ENCODE measurements around the gene SPG7.
"Not testable (repeated sequence)": the region's sequence is repeated elsewhere in the genome, so short reads cannot be mapped to it uniquely, and the experiment has no call there.

SPG7 gene

GRCh38 chr16:89565506-89566372 is 57.5 kb downstream of the SPG7 start:
- peak; percentile 90 for DNase-seq

GRCh38 chr16:89567656-89568594 is 59.7 kb downstream of the SPG7 start:
- DNase-seq: no peak

GRCh38 chr16:89569506-89570341 is 61.5 kb downstream of the SPG7 start:
- no peak for DNase-seq

- DNase-seq: no peak
These were observed 62.2 kb downstream of the SPG7 start for GRCh38 chr16:89570342-89570923.

- not testable (repeated sequence) for DNase-seq
These were observed 62.9 kb downstream of the SPG7 start for GRCh38 chr16:89570983-89571598.

GRCh38 chr16:89571636-89572035 is 63.4 kb downstream of the SPG7 start:
- DNase-seq: no peak

GRCh38 chr16:89572073-89572484 is 63.9 kb downstream of the SPG7 start:
- DNase-seq: no peak

GRCh38 chr16:89572485-89573205 is 64.4 kb downstream of the SPG7 start:
- DNase-seq: no peak

GRCh38 chr16:89573826-89574680 is 65.8 kb downstream of the SPG7 start:
- DNase-seq: no peak

GRCh38 chr16:89574681-89575246 is 66.6 kb downstream of the SPG7 start:
- DNase-seq: peak; percentile 82

- DNase-seq: peak; percentile 71
These were observed 67.3 kb downstream of the SPG7 start, which contains the start of gene CPNE7 for GRCh38 chr16:89575247-89576152. TSS of gene CPNE7 (plus strand) at chr16:89575758. CDS start at chr16:89575898, 140 bp downstream.

GRCh38 chr16:89576153-89577054 is 68.2 kb downstream of the SPG7 start:
- DNase-seq: no peak

GRCh38 chr16:89577055-89577759 is 69.0 kb downstream of the SPG7 start:
- DNase-seq: no peak

- DNase-seq: no peak
These were observed 71.1 kb downstream of the SPG7 start for GRCh38 chr16:89579351-89579750.

- DNase-seq: no peak
These were observed 73.0 kb downstream of the SPG7 start for GRCh38 chr16:89581045-89581695.
